HG03135 (cell line): ENCODE results near the gene PROM2.

Experiments
- ATAC-seq: cut with Tn5 transposase; IDR thresholded peaks from one replicate; pipeline ENCODE4 v1.9.1; 2021; ENCODE audit warnings: mild to moderate bottlenecking, moderate library complexity; ENCODE audit not compliant: unreplicated experiment

Gene PROM2

GRCh38 chr2:95336406-95336805, 62.2 kb downstream of the PROM2 start:
- ATAC-seq = no peak

GRCh38 chr2:95337829-95338228, 63.6 kb downstream of the PROM2 start:
- ATAC-seq = no peak
